Stimulated activated CD4-positive, alpha-beta T cell treated with anti-CD3 and anti-CD28 coated beads, Interleukin-1b, Interleukin-23, amount 100 ng/mL, for 24 hours (primary cell): ENCODE data around the gene NAAA.
"Not testable (repeated sequence)": the region's sequence is repeated elsewhere in the genome, so short reads cannot be mapped to it uniquely, and the experiment has no call there.

ENCODE experiments used
- DNase-seq, 4 experiments: peaks; one replicate each; pipeline ENCODE4 v3.0.0-alpha.2; 2020; ENCODE audit warnings: low read depth in 4 of 4, low spot score in 1 of 4

Gene NAAA

GRCh38 chr4:75920327-75920726, 20.5 kb downstream of the NAAA start:
- DNase-seq = no peak

GRCh38 chr4:75919920-75920319, 20.9 kb downstream of the NAAA start:
- no peak for DNase-seq

GRCh38 chr4:75916091-75916661, 24.6 kb downstream of the NAAA start:
- DNase-seq = no peak

DNA sequence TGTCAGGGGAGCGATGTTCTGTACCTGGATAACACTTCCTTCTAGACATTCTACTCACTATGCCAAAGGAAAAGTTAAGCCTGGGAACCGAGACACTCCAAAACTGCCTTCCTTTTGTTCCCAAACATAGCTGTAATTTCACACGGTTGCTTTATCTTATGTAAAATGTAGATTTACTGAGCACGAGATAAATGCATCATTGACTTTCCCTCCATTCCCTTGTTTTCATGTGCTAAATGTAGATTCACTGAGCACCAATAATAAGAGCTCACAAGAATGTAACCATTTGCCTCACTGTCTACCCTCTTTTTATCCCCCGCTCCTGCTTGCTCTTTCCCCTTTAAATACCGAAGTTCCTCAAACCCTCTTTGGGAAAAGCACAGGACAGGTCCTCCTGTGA, 27.8 kb downstream of the NAAA start:
- DNase-seq = no peak

DNA sequence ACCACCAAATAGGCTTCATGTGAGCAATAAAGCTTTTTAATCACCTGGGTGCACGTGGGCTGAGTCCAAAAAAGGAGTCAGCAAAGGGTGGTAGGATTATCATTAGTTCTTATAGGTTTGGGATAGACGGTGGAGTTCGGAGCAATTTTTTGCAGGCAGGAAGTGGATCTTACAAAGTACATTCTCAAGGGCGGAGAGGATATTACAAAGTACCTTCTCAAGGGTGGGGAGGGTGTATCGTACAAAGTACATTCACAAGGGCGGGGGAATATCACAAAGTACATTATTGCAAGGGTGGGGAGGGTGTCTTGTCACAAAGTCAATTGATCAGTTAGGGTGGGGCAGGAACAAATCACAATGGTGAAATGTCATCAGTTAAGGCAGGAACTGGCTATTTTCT, 30.0 kb downstream of the NAAA start:
- DNase-seq = not testable (repeated sequence)

DNA sequence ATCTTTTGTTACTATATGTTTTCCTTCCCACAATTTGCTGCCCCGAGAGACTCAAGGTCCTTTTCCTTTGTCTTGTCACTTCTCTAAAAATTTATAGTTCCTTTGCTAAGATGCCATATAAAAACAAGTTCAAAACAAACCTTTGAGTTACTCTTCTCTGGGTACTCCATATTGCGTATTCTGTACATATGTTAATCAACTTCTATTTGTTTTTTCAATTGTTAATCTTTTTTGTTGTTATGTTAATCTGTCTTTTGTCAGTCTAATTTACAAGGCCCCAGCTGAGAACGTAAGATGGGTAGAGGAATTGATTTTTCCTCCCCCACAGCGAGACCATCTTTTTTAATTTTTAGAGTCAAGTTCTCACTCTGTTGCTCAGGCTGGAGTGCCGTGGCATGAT, 31.4 kb downstream of the NAAA start:
- no peak for DNase-seq

DNA sequence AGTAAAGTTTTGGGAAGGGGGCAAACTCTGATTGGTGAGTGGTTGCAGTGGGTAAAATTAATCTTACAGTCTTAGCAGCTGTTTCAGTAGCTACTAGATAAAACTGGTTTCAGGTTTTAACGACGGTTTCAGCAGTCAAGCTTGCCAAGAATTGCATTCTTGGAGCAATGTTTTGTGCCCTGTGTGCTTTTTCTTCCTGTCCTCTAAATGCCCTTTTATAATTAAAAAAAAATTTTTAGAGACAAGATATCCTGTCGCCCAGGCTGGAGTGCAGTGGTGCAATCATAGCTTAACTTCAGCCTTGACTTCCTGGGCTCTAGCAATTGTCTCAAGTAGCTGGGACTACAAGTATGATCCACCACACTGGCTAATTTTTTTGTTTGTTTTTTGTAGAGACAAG, 32.3 kb downstream of the NAAA start:
- no peak for DNase-seq

GRCh38 chr4:75907966-75908365, 32.8 kb downstream of the NAAA start:
- no peak for DNase-seq

DNA sequence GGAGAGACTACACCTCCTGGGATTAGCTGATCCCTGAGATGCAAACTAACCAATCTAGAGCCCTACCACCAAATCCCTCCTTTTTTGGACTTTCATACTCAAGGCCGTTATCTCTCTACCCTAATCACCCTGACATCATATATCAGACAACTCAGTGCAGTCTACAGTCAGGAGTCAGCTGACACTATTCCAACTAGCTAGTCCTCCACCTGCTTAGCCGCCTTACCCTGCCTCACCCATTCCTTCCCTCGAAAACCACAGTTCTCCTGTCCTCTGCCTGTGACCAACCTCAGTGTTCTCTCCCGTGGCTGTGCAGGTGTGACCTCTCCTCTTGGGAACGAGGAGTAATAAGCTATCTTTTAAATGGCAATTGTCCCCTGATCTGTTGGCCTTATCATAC, 36.7 kb downstream of the NAAA start:
- no peak for DNase-seq

DNA sequence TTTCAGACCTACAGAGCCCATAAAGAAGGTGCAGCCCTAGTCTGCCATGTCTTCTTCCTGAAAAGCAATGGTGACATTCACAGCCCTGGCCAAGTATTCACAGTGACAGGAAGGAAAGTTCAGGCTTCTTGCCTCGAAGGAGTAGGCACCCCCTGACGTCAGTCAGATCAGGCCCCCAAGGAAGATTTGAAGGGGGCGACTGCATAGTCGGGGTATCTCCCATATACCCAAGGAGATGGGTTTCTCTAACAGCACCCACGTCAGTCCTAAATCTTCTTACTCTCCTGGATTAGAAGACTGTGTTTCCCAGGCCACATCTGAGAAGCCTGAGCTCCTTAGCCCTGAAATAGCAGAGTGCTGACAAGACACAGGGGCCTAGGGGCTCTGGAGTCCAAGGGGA, 38.5 kb downstream of the NAAA start, which contains the start of gene PPEF2:
PPEF2 (minus strand) TSS at position 101 of the 400 bp plus-strand sequence. CDS start 6,127 bp downstream, outside the sequence.
- no peak for DNase-seq

- DNase-seq = no peak
Observed at GRCh38 chr4:75898536-75898935, 42.3 kb downstream of the NAAA start.

- peak in 1 of 4 experiments; percentile 1 for DNase-seq
Observed at GRCh38 chr4:75895744-75896314, 45.0 kb downstream of the NAAA start.

GRCh38 chr4:75892508-75892907, 48.3 kb downstream of the NAAA start:
- DNase-seq = no peak

DNA sequence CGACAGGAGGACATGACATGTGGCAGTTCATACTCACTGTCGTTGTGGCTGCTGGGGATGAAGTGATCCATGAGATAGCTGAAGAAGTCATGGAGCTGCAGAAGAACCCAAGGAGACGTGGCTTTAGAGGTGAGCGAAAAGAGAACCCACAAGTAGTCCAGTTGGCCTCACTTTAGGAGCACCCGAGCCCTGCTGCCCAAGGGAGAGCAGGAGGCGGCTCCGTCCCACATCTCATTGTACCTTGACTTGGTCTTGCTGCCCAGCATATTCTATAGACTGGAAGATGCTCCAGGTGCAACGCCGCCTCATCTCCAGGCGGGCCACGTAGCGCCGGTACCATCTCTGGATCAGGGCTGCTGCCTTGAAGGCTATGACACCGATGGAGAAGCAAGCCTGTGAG, 49.2 kb downstream of the NAAA start:
- no peak for DNase-seq

DNA sequence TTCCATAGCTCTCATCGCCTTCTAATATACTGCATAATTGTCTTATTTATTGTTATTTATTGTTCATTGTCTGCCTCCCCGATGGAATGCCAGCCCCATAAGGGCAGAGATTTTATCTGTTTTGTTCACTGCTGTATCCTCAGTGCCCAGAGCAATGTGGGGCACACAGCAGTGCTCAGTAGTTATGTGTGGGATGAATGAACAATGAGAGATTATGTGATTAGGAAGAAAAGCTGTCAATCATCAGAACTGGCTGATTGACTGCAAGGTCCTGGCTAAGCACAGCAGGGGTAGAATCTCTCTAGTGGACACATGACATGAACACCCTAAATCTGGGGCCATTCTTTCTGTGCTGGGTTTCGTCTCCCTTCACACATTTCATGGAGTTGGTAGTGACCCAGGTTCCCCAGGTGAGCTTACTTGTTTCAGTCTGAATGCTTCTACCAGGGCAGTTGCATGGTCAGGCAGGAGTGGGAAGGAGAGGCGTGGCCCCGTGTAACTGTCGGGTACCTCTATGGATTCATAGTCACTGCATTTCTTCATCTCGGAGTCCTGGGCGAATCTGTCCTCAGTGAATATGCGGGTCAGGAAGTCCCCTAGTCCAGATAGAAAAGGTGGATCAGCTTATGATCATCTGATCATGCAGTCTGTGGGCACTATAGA, 51.1 kb downstream of the NAAA start:
- no peak for DNase-seq

DNA sequence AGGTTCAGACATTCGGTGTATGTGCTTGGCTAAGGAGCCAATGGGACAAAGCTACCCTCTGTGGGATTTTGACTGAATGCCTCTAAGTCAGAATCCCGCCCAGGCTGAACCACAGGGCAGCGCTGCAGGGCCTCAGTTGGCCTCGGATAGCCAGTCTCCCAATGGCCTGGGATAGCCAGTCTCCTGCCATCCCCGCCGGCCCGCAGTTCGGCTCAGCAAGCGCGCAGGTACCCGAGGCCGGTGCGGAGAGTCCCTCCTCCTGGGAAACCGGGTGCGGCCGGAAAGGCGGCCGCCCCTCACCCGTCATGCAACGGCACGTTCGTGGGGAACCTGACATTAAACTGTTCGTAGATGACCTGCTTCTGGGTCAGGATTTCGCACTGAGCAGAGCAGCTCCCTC, 54.7 kb downstream of the NAAA start:
- no peak for DNase-seq

GRCh38 chr4:75881476-75881875, 59.3 kb downstream of the NAAA start:
- no peak for DNase-seq

- DNase-seq = no peak
Observed at GRCh38 chr4:75880278-75880677, 60.5 kb downstream of the NAAA start.

DNA sequence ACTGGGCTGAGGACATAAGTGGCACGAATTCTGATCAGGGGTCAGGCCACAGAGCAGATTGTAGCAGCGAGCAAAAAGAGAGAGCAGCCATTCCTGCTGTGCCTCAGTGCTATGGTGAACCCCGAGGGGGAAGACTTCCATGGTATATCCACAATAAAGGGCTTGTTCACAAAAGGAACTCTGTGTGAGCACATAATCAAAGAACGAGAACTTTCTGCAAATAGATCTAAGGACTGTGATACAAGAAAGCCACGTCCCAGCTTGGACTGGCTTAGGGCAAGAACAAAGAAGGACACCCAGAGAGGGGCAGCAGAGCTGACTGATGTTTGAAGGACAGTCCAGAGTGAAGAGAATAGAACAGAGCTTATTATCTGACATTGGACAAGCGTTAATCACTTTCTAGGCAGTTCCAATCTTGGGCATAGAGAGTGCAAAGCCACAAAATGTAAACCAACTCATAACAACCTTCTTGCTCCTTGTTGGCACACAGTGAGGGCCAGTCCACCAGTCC, 62.5 kb downstream of the NAAA start:
- no peak for DNase-seq

GRCh38 chr4:75876218-75876617, 64.6 kb downstream of the NAAA start:
- DNase-seq = no peak

GRCh38 chr4:75869100-75869499, 71.7 kb downstream of the NAAA start:
- DNase-seq = no peak

DNA sequence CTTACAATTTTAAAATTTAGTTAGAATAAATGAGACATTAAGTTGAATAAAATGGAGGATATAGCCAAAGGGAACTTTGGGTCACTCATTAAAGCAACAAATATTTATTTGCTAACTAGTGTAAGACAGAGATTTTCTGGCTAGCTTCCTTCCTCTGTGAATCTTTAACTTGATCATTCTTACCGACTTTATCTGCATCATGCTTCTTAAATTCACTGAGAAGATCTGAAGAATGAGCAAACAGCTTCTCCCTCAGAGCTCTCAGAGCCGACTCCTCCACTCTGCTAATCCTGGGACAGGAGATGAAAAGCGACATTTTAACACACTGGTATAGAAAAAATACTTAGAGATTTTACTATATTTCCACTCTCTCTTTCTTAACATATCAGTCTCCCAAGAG, 73.7 kb downstream of the NAAA start:
- DNase-seq = no peak
